Body of pancreas (tissue), 4 donors: ENCODE measurements around the gene WDR93.

Experiments
- POLR2A ChIP-seq, 3 donors: fragments of 450-650 bp; IDR thresholded peaks; one replicate each; pipeline ENCODE4 v1.6.1; 2016; ENCODE audit warnings: antibody characterized with exemption in 3 of 3, mild to moderate bottlenecking in 2 of 3
- TF ChIP-seq, protein P1 (sequence below), 7 experiments: fragments of 450-650 bp in 4 of 7; fragments of 200-600 bp in 3 of 7; sonication (generic) in 3 of 7; IDR thresholded peaks; one replicate each; pipeline ENCODE4 v1.5.1; 2016 to 2019; ENCODE audit warnings: antibody characterized with exemption in 7 of 7

DNA sequence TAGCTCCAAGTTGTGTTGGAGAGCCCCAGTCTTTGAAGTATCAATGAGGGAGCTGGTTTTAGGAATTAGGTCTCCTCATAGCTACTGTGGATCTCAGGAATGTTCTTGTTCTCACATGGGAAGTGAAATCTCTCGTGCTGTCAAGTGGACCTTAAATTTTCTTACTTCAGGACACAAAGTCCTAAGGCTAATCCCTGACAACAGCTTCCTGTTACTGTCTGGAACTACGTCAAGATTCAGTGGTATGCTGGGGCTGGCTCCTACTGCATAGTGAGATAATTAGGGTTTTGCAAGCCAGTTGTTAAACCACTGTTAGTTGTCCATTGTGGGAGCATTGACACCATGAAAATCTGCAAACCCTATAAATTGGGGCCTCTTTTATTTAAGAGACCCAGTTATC is 37.6 kb downstream of the WDR93 start:
- TF ChIP-seq, protein P1, sequence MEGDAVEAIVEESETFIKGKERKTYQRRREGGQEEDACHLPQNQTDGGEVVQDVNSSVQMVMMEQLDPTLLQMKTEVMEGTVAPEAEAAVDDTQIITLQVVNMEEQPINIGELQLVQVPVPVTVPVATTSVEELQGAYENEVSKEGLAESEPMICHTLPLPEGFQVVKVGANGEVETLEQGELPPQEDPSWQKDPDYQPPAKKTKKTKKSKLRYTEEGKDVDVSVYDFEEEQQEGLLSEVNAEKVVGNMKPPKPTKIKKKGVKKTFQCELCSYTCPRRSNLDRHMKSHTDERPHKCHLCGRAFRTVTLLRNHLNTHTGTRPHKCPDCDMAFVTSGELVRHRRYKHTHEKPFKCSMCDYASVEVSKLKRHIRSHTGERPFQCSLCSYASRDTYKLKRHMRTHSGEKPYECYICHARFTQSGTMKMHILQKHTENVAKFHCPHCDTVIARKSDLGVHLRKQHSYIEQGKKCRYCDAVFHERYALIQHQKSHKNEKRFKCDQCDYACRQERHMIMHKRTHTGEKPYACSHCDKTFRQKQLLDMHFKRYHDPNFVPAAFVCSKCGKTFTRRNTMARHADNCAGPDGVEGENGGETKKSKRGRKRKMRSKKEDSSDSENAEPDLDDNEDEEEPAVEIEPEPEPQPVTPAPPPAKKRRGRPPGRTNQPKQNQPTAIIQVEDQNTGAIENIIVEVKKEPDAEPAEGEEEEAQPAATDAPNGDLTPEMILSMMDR (IDR thresholded peaks at IDR 0.05), result no peak
- TF ChIP-seq POLR2A (IDR thresholded peaks at IDR 0.05), result no peak
